HEK293T (cell line): ENCODE measurements around the gene FREY1.

ENCODE experiments used
- ARNT ChIP-seq: fragments of 450-650 bp; IDR thresholded peaks from 2 replicates; pipeline ENCODE4 v1.6.1; 2017; ENCODE audit warnings: mild to moderate bottlenecking
- BHLHE40 ChIP-seq: fragments of 450-650 bp; IDR thresholded peaks from 2 replicates; pipeline ENCODE4 v1.6.1; 2016; ENCODE audit warnings: mild to moderate bottlenecking, moderate library complexity, borderline replicate concordance
- CTBP1 ChIP-seq: fragments of 450-650 bp; IDR thresholded peaks from 2 replicates; pipeline ENCODE4 v1.6.1; 2016; ENCODE audit warnings: borderline replicate concordance
- ELF4 ChIP-seq: fragments of 450-650 bp; IDR thresholded peaks from 2 replicates; pipeline ENCODE4 v1.6.1; 2017; ENCODE audit warnings: antibody characterized with exemption
- FOXA1 ChIP-seq: fragments of 450-650 bp; IDR thresholded peaks from 2 replicates; pipeline ENCODE4 v1.6.1; 2016; ENCODE audit warnings: mild to moderate bottlenecking
- FOXK2 ChIP-seq: fragments of 450-650 bp; IDR thresholded peaks from 2 replicates; pipeline ENCODE4 v1.6.1; 2016; ENCODE audit warnings: mild to moderate bottlenecking
- FOXM1 ChIP-seq: fragments of 450-650 bp; IDR thresholded peaks from 2 replicates; pipeline ENCODE4 v1.6.1; 2017; ENCODE audit warnings: mild to moderate bottlenecking, borderline replicate concordance
- HDGF ChIP-seq: fragments of 450-650 bp; IDR thresholded peaks from 2 replicates; pipeline ENCODE4 v1.6.1; 2017; ENCODE audit warnings: antibody characterized with exemption, borderline replicate concordance
- LEF1 ChIP-seq: fragments of 450-650 bp; IDR thresholded peaks from 2 replicates; pipeline ENCODE4 v1.6.1; 2017; ENCODE audit warnings: mild to moderate bottlenecking, borderline replicate concordance
- NFRKB ChIP-seq: fragments of 450-650 bp; IDR thresholded peaks from 2 replicates; pipeline ENCODE4 v1.6.1; 2016; ENCODE audit warnings: mild to moderate bottlenecking, moderate library complexity
- SP1 ChIP-seq: fragments of 450-650 bp; IDR thresholded peaks from 2 replicates; pipeline ENCODE4 v1.6.1; 2017
- SUZ12 ChIP-seq: fragments of 450-650 bp; IDR thresholded peaks from 2 replicates; pipeline ENCODE4 v1.6.1; 2016; ENCODE audit warnings: mild to moderate bottlenecking
- TARDBP ChIP-seq: fragments of 450-650 bp; IDR thresholded peaks from 2 replicates; pipeline ENCODE4 v1.6.1; 2016
- TF ChIP-seq, protein P1 (sequence below): fragments of 450-650 bp; IDR thresholded peaks from 2 replicates; pipeline ENCODE4 v1.6.1; 2016

DNA sequence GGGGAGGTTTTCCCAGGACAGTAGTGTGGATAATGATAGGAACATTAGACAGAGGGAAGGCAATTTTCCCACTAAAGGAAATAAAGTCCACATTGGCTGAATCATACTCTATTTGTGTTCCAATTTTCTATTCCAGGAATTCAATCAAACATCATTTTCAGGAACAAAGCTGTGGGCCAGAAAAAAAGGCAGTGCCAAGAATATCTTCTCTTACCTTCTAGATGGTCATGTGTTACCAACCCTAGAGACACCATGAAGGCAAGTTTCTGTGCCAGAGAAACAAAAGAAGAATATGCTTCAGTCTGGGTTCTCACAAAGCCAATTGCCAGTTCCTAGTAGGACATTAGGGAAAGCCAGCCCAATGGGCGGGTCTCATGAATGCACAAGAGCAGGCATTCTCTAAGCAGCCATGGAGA is 42.9 kb upstream of the FREY1 start:
- TF ChIP-seq NFRKB (no peak), HDGF (no peak), ELF4 (no peak), ARNT (no peak), SUZ12 (no peak), FOXM1 (no peak), CTBP1 (no peak), SP1 (no peak), TARDBP (no peak), BHLHE40 (no peak), LEF1 (no peak), FOXA1 (no peak), FOXK2 (no peak)
- TF ChIP-seq, protein P1, sequence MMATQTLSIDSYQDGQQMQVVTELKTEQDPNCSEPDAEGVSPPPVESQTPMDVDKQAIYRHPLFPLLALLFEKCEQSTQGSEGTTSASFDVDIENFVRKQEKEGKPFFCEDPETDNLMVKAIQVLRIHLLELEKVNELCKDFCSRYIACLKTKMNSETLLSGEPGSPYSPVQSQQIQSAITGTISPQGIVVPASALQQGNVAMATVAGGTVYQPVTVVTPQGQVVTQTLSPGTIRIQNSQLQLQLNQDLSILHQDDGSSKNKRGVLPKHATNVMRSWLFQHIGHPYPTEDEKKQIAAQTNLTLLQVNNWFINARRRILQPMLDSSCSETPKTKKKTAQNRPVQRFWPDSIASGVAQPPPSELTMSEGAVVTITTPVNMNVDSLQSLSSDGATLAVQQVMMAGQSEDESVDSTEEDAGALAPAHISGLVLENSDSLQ: no peak
